Measurements from ENCODE around the gene TRAFD1. TPM values are rescaled to one million over a fixed set of nuclear protein-coding genes. Genes with fewer than 3 reads are reported as not detected.

Gene TRAFD1
- total and polyA plus RNA-seq, 9 of the 15 experiments (the other 6 are each of a cell fraction or from before 2014, with no cell fraction given): 41.3 to 85.5 (median 54.5) TPM

DNA sequence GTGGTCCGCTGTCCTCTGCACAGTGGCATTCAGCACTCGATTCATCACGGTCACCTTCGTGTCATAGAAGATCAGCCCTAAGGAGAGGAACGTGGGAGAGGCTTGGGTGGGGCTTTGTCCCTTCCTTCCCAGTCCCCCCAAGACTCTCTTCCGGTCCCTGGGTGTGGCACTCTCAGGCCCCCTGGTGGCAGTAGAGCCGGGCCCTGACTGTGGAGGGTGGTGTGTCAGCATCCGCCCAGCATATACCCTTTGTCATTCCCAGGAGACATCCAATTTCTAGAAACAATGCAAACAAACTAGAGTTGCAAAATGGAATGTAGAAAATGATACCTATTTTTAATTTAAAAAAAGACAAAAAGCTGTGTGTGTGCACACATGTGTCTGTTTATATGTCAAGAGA is 45.0 kb downstream of the TRAFD1 start (continued):
- TF ChIP-seq, protein P1, sequence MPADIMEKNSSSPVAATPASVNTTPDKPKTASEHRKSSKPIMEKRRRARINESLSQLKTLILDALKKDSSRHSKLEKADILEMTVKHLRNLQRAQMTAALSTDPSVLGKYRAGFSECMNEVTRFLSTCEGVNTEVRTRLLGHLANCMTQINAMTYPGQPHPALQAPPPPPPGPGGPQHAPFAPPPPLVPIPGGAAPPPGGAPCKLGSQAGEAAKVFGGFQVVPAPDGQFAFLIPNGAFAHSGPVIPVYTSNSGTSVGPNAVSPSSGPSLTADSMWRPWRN (IDR thresholded peaks at IDR 0.05; ENCODE audit: low read depth): no peak
- TF ChIP-seq MTA3 (IDR thresholded peaks at IDR 0.05; ENCODE audit: borderline replicate concordance): no peak
- TF ChIP-seq PHTF2 (CRISPR knock-in tag; IDR thresholded peaks at IDR 0.05): no peak
- no peak for TF ChIP-seq CEBPG (CRISPR knock-in tag; IDR thresholded peaks at IDR 0.05)
- no peak for TF ChIP-seq CEBPG (tag; conservative IDR thresholded peaks at IDR 0.05 in 1 of 2, IDR thresholded peaks at IDR 0.05 in 1 of 2)
- TF ChIP-seq ZNF316 (IDR thresholded peaks at IDR 0.05): no peak
- 0 out of 3 replicates have a peak, but pooled peaks of 1 of the 2 experiments have one; percentile 20 for TF ChIP-seq CBX3 (IDR thresholded peaks at IDR 0.05; ENCODE audit: borderline replicate concordance in 1 of 2, low read length in 2 of 2)
- TF ChIP-seq PTTG1 (tag; IDR thresholded peaks at IDR 0.05; ENCODE audit: low read depth): no peak
- TF ChIP-seq KDM2B (CRISPR knock-in tag; IDR thresholded peaks at IDR 0.05): no peak
- TF ChIP-seq SMAD1 (IDR thresholded peaks at IDR 0.05; ENCODE audit: low read depth, low read length, partially characterized antibody): no peak
- TF ChIP-seq HOXB6 (CRISPR knock-in tag; IDR thresholded peaks at IDR 0.05; ENCODE audit: borderline replicate concordance): no peak
- TF ChIP-seq, protein P2, sequence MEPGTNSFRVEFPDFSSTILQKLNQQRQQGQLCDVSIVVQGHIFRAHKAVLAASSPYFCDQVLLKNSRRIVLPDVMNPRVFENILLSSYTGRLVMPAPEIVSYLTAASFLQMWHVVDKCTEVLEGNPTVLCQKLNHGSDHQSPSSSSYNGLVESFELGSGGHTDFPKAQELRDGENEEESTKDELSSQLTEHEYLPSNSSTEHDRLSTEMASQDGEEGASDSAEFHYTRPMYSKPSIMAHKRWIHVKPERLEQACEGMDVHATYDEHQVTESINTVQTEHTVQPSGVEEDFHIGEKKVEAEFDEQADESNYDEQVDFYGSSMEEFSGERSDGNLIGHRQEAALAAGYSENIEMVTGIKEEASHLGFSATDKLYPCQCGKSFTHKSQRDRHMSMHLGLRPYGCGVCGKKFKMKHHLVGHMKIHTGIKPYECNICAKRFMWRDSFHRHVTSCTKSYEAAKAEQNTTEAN (CRISPR knock-in tag; IDR thresholded peaks at IDR 0.05): no peak
- TF ChIP-seq ZKSCAN8 (CRISPR knock-in tag; IDR thresholded peaks at IDR 0.05): no peak
- TF ChIP-seq CCAR2 (IDR thresholded peaks at IDR 0.05; ENCODE audit: low read depth, low read length): no peak
- TF ChIP-seq GABPA (tag; conservative IDR thresholded peaks at IDR 0.05; ENCODE audit: low read depth): peak; percentile 37; the same call in 1 of the 2 replicates
- TF ChIP-seq SOX6 (IDR thresholded peaks at IDR 0.05): 0 out of 2 replicates have a peak, but pooled peaks have one; percentile 10
- no peak for TF ChIP-seq KDM4B (IDR thresholded peaks at IDR 0.05; ENCODE audit: borderline replicate concordance in 2 of 2, low read depth in 1 of 2)
- no peak for TF ChIP-seq SNIP1 (IDR thresholded peaks at IDR 0.05; ENCODE audit: low read depth)
- TF ChIP-seq, protein P3, sequence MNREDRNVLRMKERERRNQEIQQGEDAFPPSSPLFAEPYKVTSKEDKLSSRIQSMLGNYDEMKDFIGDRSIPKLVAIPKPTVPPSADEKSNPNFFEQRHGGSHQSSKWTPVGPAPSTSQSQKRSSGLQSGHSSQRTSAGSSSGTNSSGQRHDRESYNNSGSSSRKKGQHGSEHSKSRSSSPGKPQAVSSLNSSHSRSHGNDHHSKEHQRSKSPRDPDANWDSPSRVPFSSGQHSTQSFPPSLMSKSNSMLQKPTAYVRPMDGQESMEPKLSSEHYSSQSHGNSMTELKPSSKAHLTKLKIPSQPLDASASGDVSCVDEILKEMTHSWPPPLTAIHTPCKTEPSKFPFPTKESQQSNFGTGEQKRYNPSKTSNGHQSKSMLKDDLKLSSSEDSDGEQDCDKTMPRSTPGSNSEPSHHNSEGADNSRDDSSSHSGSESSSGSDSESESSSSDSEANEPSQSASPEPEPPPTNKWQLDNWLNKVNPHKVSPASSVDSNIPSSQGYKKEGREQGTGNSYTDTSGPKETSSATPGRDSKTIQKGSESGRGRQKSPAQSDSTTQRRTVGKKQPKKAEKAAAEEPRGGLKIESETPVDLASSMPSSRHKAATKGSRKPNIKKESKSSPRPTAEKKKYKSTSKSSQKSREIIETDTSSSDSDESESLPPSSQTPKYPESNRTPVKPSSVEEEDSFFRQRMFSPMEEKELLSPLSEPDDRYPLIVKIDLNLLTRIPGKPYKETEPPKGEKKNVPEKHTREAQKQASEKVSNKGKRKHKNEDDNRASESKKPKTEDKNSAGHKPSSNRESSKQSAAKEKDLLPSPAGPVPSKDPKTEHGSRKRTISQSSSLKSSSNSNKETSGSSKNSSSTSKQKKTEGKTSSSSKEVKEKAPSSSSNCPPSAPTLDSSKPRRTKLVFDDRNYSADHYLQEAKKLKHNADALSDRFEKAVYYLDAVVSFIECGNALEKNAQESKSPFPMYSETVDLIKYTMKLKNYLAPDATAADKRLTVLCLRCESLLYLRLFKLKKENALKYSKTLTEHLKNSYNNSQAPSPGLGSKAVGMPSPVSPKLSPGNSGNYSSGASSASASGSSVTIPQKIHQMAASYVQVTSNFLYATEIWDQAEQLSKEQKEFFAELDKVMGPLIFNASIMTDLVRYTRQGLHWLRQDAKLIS (CRISPR knock-in tag; IDR thresholded peaks at IDR 0.05): no peak
- no peak for TF ChIP-seq TAF9B (IDR thresholded peaks at IDR 0.05; ENCODE audit: partially characterized antibody)
- no peak for TF ChIP-seq NR4A1 (CRISPR knock-in tag; IDR thresholded peaks at IDR 0.05)
- no peak for TF ChIP-seq NR4A1 (tag; IDR thresholded peaks at IDR 0.05)
- no peak for TF ChIP-seq ETS2 (tag; IDR thresholded peaks at IDR 0.05; ENCODE audit: borderline replicate concordance, poor library complexity, severe bottlenecking)
